ENCODE measurements around the gene ZNF235. TPM values are rescaled to one million over a fixed set of nuclear protein-coding genes. Genes with fewer than 3 reads are reported as not detected.

ZNF235 gene
- total RNA-seq, 1 donor from 2014 or later = 9.5 TPM

GRCh38 chr19:44332145-44332544 lies 27.3 kb upstream of the ZNF235 start:
- peaks cover 54% of the 10 kb centered on the region for H3K9me3 Mint-ChIP-seq
- H3K27me3 Mint-ChIP-seq (ENCODE audit: low read depth) = no peaks in the 10 kb centered on the region
- no peak overlapping the region for H3K4me3 Mint-ChIP-seq
- no peak overlapping the region for H3K27ac Mint-ChIP-seq (ENCODE audit: unreplicated experiment)
- H3K36me3 Mint-ChIP-seq (ENCODE audit: low read depth) = peaks cover 95% of the 10 kb centered on the region
- TF ChIP-seq, protein P1, sequence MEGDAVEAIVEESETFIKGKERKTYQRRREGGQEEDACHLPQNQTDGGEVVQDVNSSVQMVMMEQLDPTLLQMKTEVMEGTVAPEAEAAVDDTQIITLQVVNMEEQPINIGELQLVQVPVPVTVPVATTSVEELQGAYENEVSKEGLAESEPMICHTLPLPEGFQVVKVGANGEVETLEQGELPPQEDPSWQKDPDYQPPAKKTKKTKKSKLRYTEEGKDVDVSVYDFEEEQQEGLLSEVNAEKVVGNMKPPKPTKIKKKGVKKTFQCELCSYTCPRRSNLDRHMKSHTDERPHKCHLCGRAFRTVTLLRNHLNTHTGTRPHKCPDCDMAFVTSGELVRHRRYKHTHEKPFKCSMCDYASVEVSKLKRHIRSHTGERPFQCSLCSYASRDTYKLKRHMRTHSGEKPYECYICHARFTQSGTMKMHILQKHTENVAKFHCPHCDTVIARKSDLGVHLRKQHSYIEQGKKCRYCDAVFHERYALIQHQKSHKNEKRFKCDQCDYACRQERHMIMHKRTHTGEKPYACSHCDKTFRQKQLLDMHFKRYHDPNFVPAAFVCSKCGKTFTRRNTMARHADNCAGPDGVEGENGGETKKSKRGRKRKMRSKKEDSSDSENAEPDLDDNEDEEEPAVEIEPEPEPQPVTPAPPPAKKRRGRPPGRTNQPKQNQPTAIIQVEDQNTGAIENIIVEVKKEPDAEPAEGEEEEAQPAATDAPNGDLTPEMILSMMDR (conservative IDR thresholded peaks at IDR 0.05) = no peak
- no peaks in the 10 kb centered on the region for H3K4me1 Mint-ChIP-seq
- DNase-seq (ENCODE audit: low read depth, low spot score) = no peak

DNA sequence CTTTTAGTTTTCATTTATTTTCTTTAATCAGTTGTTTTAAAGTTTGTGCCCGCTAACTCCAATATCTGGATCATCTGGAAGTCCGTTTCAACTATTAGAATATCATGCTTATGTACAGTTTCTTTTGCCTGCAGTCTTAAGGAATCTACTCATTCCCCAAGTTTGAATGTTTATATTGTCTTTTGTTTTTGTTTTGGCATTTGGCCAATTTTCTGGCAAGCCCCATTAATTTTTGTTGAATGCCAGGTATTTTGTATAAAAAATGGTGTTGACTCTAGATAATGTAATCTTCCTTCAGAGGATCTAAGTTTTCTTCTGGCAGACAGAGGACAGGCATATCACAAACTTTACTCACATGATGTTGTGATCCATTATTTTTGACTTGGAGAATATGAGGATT lies 11.1 kb upstream of the ZNF235 start:
- no peak overlapping the region for H3K27ac Mint-ChIP-seq (ENCODE audit: unreplicated experiment)
- H3K36me3 Mint-ChIP-seq (ENCODE audit: low read depth) = peaks cover 47% of the 10 kb centered on the region
- TF ChIP-seq, protein P1 (conservative IDR thresholded peaks at IDR 0.05) = no peak
- no peak overlapping the region for H3K4me3 Mint-ChIP-seq
- H3K9me3 Mint-ChIP-seq = peaks cover 36% of the 10 kb centered on the region
- H3K27me3 Mint-ChIP-seq (ENCODE audit: low read depth) = no peaks in the 10 kb centered on the region
- no peak for DNase-seq (ENCODE audit: low read depth, low spot score)
- H3K4me1 Mint-ChIP-seq = no peaks in the 10 kb centered on the region

DNA sequence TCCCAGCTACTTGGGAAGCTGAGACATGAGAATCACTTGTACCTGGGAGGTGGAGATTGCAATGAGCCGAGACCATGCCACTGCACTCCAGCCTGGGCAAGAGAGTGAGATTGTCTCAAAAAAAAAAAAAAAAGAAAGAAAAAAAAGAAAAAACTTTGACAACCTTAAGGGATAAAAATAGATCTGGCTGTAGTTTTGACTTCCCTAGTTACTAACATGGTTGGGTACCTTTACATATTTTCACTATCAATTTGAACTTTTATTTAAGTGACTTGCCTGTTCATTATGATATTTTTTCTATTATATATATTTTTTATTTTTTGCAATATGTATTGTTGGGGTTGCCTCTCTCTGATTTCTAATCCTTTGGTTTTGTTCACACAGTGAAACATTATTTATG lies 8.4 kb upstream of the ZNF235 start:
- H3K36me3 Mint-ChIP-seq (ENCODE audit: low read depth) = peaks cover 34% of the 10 kb centered on the region
- H3K27me3 Mint-ChIP-seq (ENCODE audit: low read depth) = no peaks in the 10 kb centered on the region
- no peak overlapping the region for H3K4me3 Mint-ChIP-seq
- DNase-seq (ENCODE audit: low read depth, low spot score) = no peak
- H3K9me3 Mint-ChIP-seq = peaks cover 31% of the 10 kb centered on the region
- TF ChIP-seq, protein P1 (conservative IDR thresholded peaks at IDR 0.05) = no peak
- no peaks in the 10 kb centered on the region for H3K4me1 Mint-ChIP-seq
- no peak overlapping the region for H3K27ac Mint-ChIP-seq (ENCODE audit: unreplicated experiment)

- peaks cover 16% of the 10 kb centered on the region for H3K4me1 Mint-ChIP-seq
Measured at GRCh38 chr19:44308011-44308410, 3.2 kb upstream of the ZNF235 start.

GRCh38 chr19:44306283-44306682 lies 1.5 kb upstream of the ZNF235 start:
- H3K27me3 Mint-ChIP-seq (ENCODE audit: low read depth) = no peaks in the 10 kb centered on the region
- H3K9me3 Mint-ChIP-seq = peaks cover 14% of the 10 kb centered on the region
- H3K27ac Mint-ChIP-seq (ENCODE audit: unreplicated experiment) = no peak overlapping the region
- H3K4me3 Mint-ChIP-seq = peak overlapping the region; percentile 14
- H3K4me1 Mint-ChIP-seq = peaks cover 16% of the 10 kb centered on the region
- H3K36me3 Mint-ChIP-seq (ENCODE audit: low read depth) = peaks cover 4% of the 10 kb centered on the region
- DNase-seq (ENCODE audit: low read depth, low spot score) = no peak
- TF ChIP-seq, protein P1 (conservative IDR thresholded peaks at IDR 0.05) = no peak

More at GRCh38 chr19:44308011-44308410, 3.2 kb upstream of the ZNF235 start:
- H3K4me3 Mint-ChIP-seq = no peak overlapping the region
- H3K36me3 Mint-ChIP-seq (ENCODE audit: low read depth) = peaks cover 6% of the 10 kb centered on the region
- TF ChIP-seq, protein P1 (conservative IDR thresholded peaks at IDR 0.05) = no peak
- no peak for DNase-seq (ENCODE audit: low read depth, low spot score)
- no peaks in the 10 kb centered on the region for H3K27me3 Mint-ChIP-seq (ENCODE audit: low read depth)
- H3K9me3 Mint-ChIP-seq = peaks cover 14% of the 10 kb centered on the region
- H3K27ac Mint-ChIP-seq (ENCODE audit: unreplicated experiment) = no peak overlapping the region

- Mint-ChIP-seq H3K27ac (ENCODE audit: unreplicated experiment) (no peak overlapping the region), H3K27me3 (ENCODE audit: low read depth) (no peaks in the 10 kb centered on the region), H3K36me3 (ENCODE audit: low read depth) (peaks cover 4% of the 10 kb centered on the region), H3K4me3 (peak overlapping the region; percentile 96), H3K9me3 (peaks cover 12% of the 10 kb centered on the region), H3K4me1 (peaks cover 16% of the 10 kb centered on the region)
- TF ChIP-seq, protein P1 (conservative IDR thresholded peaks at IDR 0.05) = no peak
- DNase-seq (ENCODE audit: low read depth, low spot score) = no peak
Measured at GRCh38 chr19:44305457-44305856, 632 bp upstream of the ZNF235 start.

Data from neural crest cell (in vitro differentiated cells).